Measurements from ENCODE around the gene LRRC55.

GRCh38 chr11:57134284-57134683, 47.5 kb upstream of the LRRC55 start:
- no peak for TF ChIP-seq CTCF (IDR thresholded peaks at IDR 0.05)
- no peak for TF ChIP-seq SIN3A (IDR thresholded peaks at IDR 0.05; ENCODE audit: borderline replicate concordance, insufficient read depth, low read depth, low read length)
